GM12874 (cell line): ENCODE data around the gene FOXS1.

Experiments used
- CTCF ChIP-seq: IDR thresholded peaks from 2 replicates; pipeline ENCODE4 v1.5.1; 2011; ENCODE audit warnings: low read depth, mild to moderate bottlenecking, control low read depth, low read length, moderate library complexity; ENCODE audit not compliant: insufficient read depth

The FOXS1 gene

GRCh38 chr20:31835977-31836852, 9.2 kb downstream of the FOXS1 start:
- TF ChIP-seq CTCF: no peak

- no peak for TF ChIP-seq CTCF
These were observed 9.8 kb downstream of the FOXS1 start for GRCh38 chr20:31835554-31835953.

GRCh38 chr20:31833931-31834521, 11.4 kb downstream of the FOXS1 start:
- TF ChIP-seq CTCF: no peak

GRCh38 chr20:31833130-31833930, 12.1 kb downstream of the FOXS1 start:
- TF ChIP-seq CTCF: peak; percentile 97

GRCh38 chr20:31831771-31832306, 13.6 kb downstream of the FOXS1 start:
- TF ChIP-seq CTCF: no peak

- TF ChIP-seq CTCF: no peak
These were observed 14.2 kb downstream of the FOXS1 start for GRCh38 chr20:31831211-31831610.
